Endothelial cell of umbilical vein (primary cell): Measurements from ENCODE around the gene UVRAG. TPM values are rescaled to one million over a fixed set of nuclear protein-coding genes. Genes with fewer than 3 reads are reported as not detected.
A peak's percentile ranks its signal among the peaks of the same experiment; 100 is the strongest.

Experiments
- BruUV-seq: library from RNA; stranded (reverse); fragments of 400-500 nt; replicated peaks from 2 replicates; lab custom pipeline; 2021; lab: Mats Ljungman, UMichigan
- CTCF ChIA-PET: fragments of 300-600, 350-600 bp; sonication (Branson Sonifier 250); formaldehyde crosslinking; loops from one replicate; lab custom pipeline; 2021; ENCODE audit warnings: antibody characterized with exemption, inconsistent platforms; lab: Charles Lee
- POLR2A ChIA-PET: fragments of 300-600, 350-600 bp; sonication (Branson Sonifier 250); formaldehyde crosslinking; loops from one replicate; lab custom pipeline; 2021; ENCODE audit warnings: antibody characterized with exemption, inconsistent platforms; lab: Charles Lee
- DNase-seq: peaks from one replicate; pipeline ENCODE4 v3.0.0-alpha.2; 2011; ENCODE audit warnings: low read depth, low spot score
- FAIRE-seq: peaks from 2 replicates; lab custom pipeline; 2011; peaks lifted over from hg19 to GRCh38; lab: Jason Lieb, UNC
- H2AFZ ChIP-seq: 2 replicates; pipeline ENCODE4 v1.6.0; 2012; ENCODE audit warnings: low read depth, low read length, control low read depth, inconsistent platforms
- H3K27ac ChIP-seq: 2 replicates; pipeline ENCODE4 v1.5.1; 2011; ENCODE audit warnings: low read depth, mild to moderate bottlenecking, control low read depth, low read length, moderate library complexity; ENCODE audit not compliant: insufficient read depth
- H3K27me3 ChIP-seq, 2 experiments: 2 replicates each; pipeline versions ENCODE4 v1.6.0 to v1.6.1; 2011; ENCODE audit warnings: low read length in 2 of 2, mixed read lengths in 1 of 2; ENCODE audit not compliant: control insufficient read depth in 2 of 2, insufficient read depth in 2 of 2
- H3K36me3 ChIP-seq, 2 experiments: 2 replicates in 1 of 2; 3 replicates in 1 of 2; pipeline ENCODE4 v1.5.1; 2011; ENCODE audit warnings: low read length in 2 of 2, mild to moderate bottlenecking in 1 of 2, moderate library complexity in 1 of 2; ENCODE audit not compliant: control insufficient read depth in 2 of 2, insufficient read depth in 2 of 2; ENCODE audit errors: extremely low read depth in 1 of 2
- H3K4me1 ChIP-seq: 3 replicates; pipeline ENCODE4 v1.5.1; 2011; ENCODE audit warnings: mild to moderate bottlenecking, low read length; ENCODE audit not compliant: control insufficient read depth, insufficient read depth; ENCODE audit errors: extremely low read depth
- H3K4me2 ChIP-seq: 2 replicates; pipeline ENCODE4 v1.6.1; 2011; ENCODE audit warnings: low read length, control low read depth, mixed read lengths; ENCODE audit not compliant: insufficient read depth
- H3K4me3 ChIP-seq, 3 experiments: fragments of 200-600 bp in 1 of 3; sonication (generic), shearing (Covaris generic) in 1 of 3; replicated peaks in 1 of 3; 2 replicates each; pipeline ENCODE4 v1.5.1; 2011 to 2016; ENCODE audit warnings: control low read depth in 3 of 3, low read length in 3 of 3, mild to moderate bottlenecking in 2 of 3, inconsistent platforms in 1 of 3, low read depth in 1 of 3, moderate library complexity in 1 of 3; ENCODE audit not compliant: insufficient read depth in 1 of 3
- H3K79me2 ChIP-seq: 2 replicates; pipeline ENCODE4 v1.6.0; 2012; ENCODE audit warnings: low read length, inconsistent platforms; ENCODE audit not compliant: control insufficient read depth, insufficient read depth
- H3K9ac ChIP-seq: replicated peaks from 2 replicates; pipeline ENCODE3; 2011; ENCODE audit warnings: low read length, control low read depth; ENCODE audit not compliant: insufficient read depth; ENCODE audit errors: extremely low read depth
- H3K9me1 ChIP-seq: replicated peaks from 3 replicates; pipeline ENCODE4 v1.6.0; 2011; ENCODE audit warnings: mild to moderate bottlenecking, low read length; ENCODE audit not compliant: control insufficient read depth, insufficient read depth; ENCODE audit errors: extremely low read depth
- H3K9me3 ChIP-seq: replicated peaks from 2 replicates; pipeline ENCODE4 v1.5.1; 2012; ENCODE audit warnings: low read length, inconsistent platforms; ENCODE audit not compliant: control insufficient read depth, insufficient read depth
- H4K20me1 ChIP-seq: replicated peaks from 2 replicates; pipeline ENCODE3; 2011; ENCODE audit warnings: mild to moderate bottlenecking, low read length; ENCODE audit not compliant: control insufficient read depth, insufficient read depth; ENCODE audit errors: extremely low read depth
- CTCF ChIP-seq, 2 donors: IDR thresholded peaks; 1 replicate in 1 of 2; 2 replicates in 1 of 2; pipeline ENCODE4 v1.5.1; 2011; ENCODE audit warnings: low read length in 2 of 2, mild to moderate bottlenecking in 2 of 2, moderate library complexity in 2 of 2, control low read depth in 1 of 2, inconsistent platforms in 1 of 2, low read depth in 1 of 2; ENCODE audit not compliant: insufficient read depth in 1 of 2; ENCODE audit errors: extremely low read depth in 1 of 2
- EZH2 ChIP-seq: IDR thresholded peaks from 2 replicates; pipeline ENCODE4 v1.6.1; 2012; ENCODE audit warnings: borderline replicate concordance, low read depth, mild to moderate bottlenecking, moderate library complexity, low read length, inconsistent platforms; ENCODE audit not compliant: severe bottlenecking
- FOS ChIP-seq: IDR thresholded peaks from 2 replicates; pipeline ENCODE4 v1.6.1; 2011; ENCODE audit warnings: mild to moderate bottlenecking, low read length, moderate library complexity, borderline replicate concordance; ENCODE audit not compliant: insufficient read depth
- GATA2 ChIP-seq: IDR thresholded peaks from 2 replicates; pipeline ENCODE4 v1.7.0; 2011; ENCODE audit warnings: low read depth, mild to moderate bottlenecking, moderate library complexity, mixed read lengths, low read length; ENCODE audit not compliant: insufficient read length, insufficient read depth
- JUN ChIP-seq: IDR thresholded peaks from 2 replicates; pipeline ENCODE4 v1.6.1; 2011; ENCODE audit warnings: borderline replicate concordance, low read depth; ENCODE audit not compliant: insufficient read length, insufficient read depth
- MAX ChIP-seq: IDR thresholded peaks from 2 replicates; pipeline ENCODE4 v1.6.1; 2011; ENCODE audit not compliant: insufficient read depth, insufficient read length
- MYC ChIP-seq: IDR thresholded peaks from one replicate; pipeline ENCODE4 v1.6.1; 2011; ENCODE audit warnings: mild to moderate bottlenecking, low read depth, low read length
- POLR2A ChIP-seq: IDR thresholded peaks from 2 replicates; pipeline ENCODE4 v1.6.1; 2012; ENCODE audit warnings: low read depth, mild to moderate bottlenecking, control low read depth, low read length
- POLR2AphosphoS5 ChIP-seq: IDR thresholded peaks from 2 replicates; pipeline ENCODE4 v1.6.1; 2012; ENCODE audit warnings: low read depth, mild to moderate bottlenecking, control low read depth, low read length, moderate library complexity; ENCODE audit not compliant: insufficient read depth
- dilution Hi-C: fragments of 300-500 bp; cut with MboI; formaldehyde crosslinking; loops from one replicate; pipeline ENCODE4 v1.15.0; 2019; ENCODE audit warnings: low sequenced_read_pairs; ENCODE audit not compliant: extremely low pct_ligation_motif_present
- intact Hi-C: fragments of 100-400 bp; cut with micrococcal nuclease; formaldehyde crosslinking; loops from one replicate; pipeline ENCODE4 v1.10.0; 2022
- polyA plus RNA-seq, 4 experiments: library from polyadenylated mRNA; depleted of rRNA in 3 of 4; stranded (reverse) in 3 of 4; unstranded in 1 of 4; fragments of >200 nt; gene quantifications; 2 replicates each; pipeline versions ENCODE4 v1.2.1 to v1.2.3, GENCODE V29; 2011 to 2012; ENCODE audit warnings: missing spikeins in 1 of 4
- total RNA-seq: library from RNA; stranded (reverse); gene quantifications from 2 replicates; pipeline ENCODE4 v1.2.3, GENCODE V29; 2021

The UVRAG gene
- total and polyA plus RNA-seq, 2 donors (not counting 3 experiments of a cell fraction or from before 2014, with no cell fraction given) = 21.2 to 65.6 TPM

GRCh38 chr11:75938543-75938942 lies 123.5 kb downstream of the UVRAG start:
- no peak for FAIRE-seq
- no peak overlapping the region for H3K9ac ChIP-seq
- peaks cover 18% of the 10 kb centered on the region for H3K4me1 ChIP-seq
- peak overlapping the region; percentile 10 for H3K27ac ChIP-seq
- H3K9me1 ChIP-seq = no peaks in the 10 kb centered on the region
- H3K27me3 ChIP-seq = no peaks in the 10 kb centered on the region
- peaks cover 10% of the 10 kb centered on the region for H4K20me1 ChIP-seq
- TF ChIP-seq MYC (no peak), FOS (peak; percentile 81), JUN (peak; percentile 32)
- H2AFZ ChIP-seq = no peak overlapping the region
- no peaks in the 10 kb centered on the region for H3K36me3 ChIP-seq
- H3K4me2 ChIP-seq = peak overlapping the region; percentile 69
- DNase-seq = peak; percentile 53
- no peak overlapping the region for H3K4me3 ChIP-seq
- no peaks in the 10 kb centered on the region for H3K9me3 ChIP-seq
- ChIA-PET POLR2A (no interaction called here), CTCF (no interaction called here)
- BruUV-seq = no TSS peak
- dilution Hi-C loops (no loop called here), intact Hi-C loops (loop anchor here (2.0 to 5.0 kb wide), 2 partner anchors 14 to 134 kb away; no protein-coding TSS in a partner anchor)
- H3K79me2 ChIP-seq = peaks cover 57% of the 10 kb centered on the region

- intact Hi-C loops = loop anchor here (2.0 to 5.0 kb wide), 2 partner anchors 13 to 133 kb away; no protein-coding TSS in a partner anchor
- TF ChIP-seq EZH2 (no peak), MAX (no peak), POLR2A (no peak), FOS (no peak), GATA2 (no peak), MYC (no peak), CTCF (IDR thresholded peaks at IDR 0.05; ENCODE audit: extremely low read depth in 1 of 2, insufficient read depth in 1 of 2, low read depth in 1 of 2, low read length in 2 of 2) (no peak), JUN (no peak), POLR2AphosphoS5 (no peak)
- DNase-seq = no peak
Observed at GRCh38 chr11:75939516-75939915, 124.5 kb downstream of the UVRAG start.

More at GRCh38 chr11:75939516-75939915, 124.5 kb downstream of the UVRAG start:
- no peaks in the 10 kb centered on the region for H3K9me1 ChIP-seq
- no peaks in the 10 kb centered on the region for H3K36me3 ChIP-seq
- BruUV-seq = no TSS peak
- H3K9me3 ChIP-seq = no peaks in the 10 kb centered on the region
- H2AFZ ChIP-seq = no peak overlapping the region
- H3K4me2 ChIP-seq = no peak overlapping the region
- peaks cover 14% of the 10 kb centered on the region for H4K20me1 ChIP-seq
- dilution Hi-C loops = no loop called here
- no peak for FAIRE-seq
- H3K27ac ChIP-seq = no peak overlapping the region
- H3K4me3 ChIP-seq = no peak overlapping the region
- H3K9ac ChIP-seq = no peak overlapping the region
- peaks cover 18% of the 10 kb centered on the region for H3K4me1 ChIP-seq
- CTCF ChIA-PET = no interaction called here
- H3K27me3 ChIP-seq = no peaks in the 10 kb centered on the region
- peaks cover 66% of the 10 kb centered on the region for H3K79me2 ChIP-seq
- POLR2A ChIA-PET = no interaction called here
